Sigmoid colon (tissue), 4 donors: ENCODE results near the gene FUS.

Source experiments
- POLR2AphosphoS5 ChIP-seq, 4 donors: sonication (generic); formaldehyde crosslinking; IDR thresholded peaks; one replicate each; pipeline ENCODE4 v1.6.1; 2017; ENCODE audit warnings: antibody characterized with exemption in 4 of 4
- TF ChIP-seq, protein P1 (sequence below), 4 experiments: fragments of 450-650 bp in 3 of 4; fragments of 200-600 bp in 1 of 4; IDR thresholded peaks; one replicate each; pipeline ENCODE4 v1.5.1; 2016 to 2019; ENCODE audit warnings: antibody characterized with exemption in 4 of 4, mild to moderate bottlenecking in 3 of 4, moderate library complexity in 2 of 4

DNA sequence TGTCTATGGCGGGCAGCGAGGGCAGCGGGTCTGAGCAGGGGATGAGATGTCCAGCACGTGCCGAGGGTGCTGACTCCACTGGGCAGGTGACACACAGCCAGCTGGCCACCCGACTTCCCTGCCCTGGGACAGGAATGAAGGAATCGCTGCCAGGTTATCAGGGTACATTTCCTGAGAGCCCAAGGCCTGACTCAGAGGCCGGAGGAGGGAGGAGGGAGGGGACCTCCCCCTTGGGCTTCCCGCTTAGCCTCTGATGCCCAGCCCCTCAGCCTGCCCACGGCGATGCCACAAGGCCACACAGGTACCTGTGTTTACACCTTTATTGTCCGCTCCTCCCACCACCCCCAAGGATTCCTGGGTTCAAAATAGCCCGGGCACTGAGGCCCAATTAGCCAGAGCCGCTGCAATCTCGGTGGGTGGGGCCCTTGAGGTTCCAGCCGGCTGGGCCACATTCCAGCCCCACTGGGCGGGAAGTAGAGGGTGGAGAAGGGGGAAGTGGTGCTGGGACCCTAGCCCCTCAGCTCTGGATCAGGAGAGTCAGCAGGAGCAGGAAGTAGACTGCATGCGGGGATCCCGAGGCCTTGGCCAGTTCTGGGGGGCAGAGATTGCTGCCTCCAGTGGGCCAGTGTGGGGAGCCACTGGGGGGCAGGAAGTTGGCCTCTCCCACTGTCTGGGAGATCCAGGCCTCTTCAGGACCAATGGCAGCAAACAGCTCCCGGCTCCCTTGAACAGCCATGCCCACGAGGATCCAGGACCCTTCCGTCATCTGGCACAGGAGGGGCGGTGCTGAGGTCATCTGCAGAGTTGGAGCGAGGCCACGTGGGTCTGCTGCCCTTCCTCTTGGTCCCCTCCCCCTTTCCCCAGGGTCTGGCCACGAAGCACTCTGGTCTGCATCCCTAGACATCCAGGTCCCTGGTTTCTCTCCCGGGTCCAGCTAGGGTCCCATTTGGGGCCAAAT lies 41.0 kb upstream of the FUS start:
- TF ChIP-seq, protein P1, sequence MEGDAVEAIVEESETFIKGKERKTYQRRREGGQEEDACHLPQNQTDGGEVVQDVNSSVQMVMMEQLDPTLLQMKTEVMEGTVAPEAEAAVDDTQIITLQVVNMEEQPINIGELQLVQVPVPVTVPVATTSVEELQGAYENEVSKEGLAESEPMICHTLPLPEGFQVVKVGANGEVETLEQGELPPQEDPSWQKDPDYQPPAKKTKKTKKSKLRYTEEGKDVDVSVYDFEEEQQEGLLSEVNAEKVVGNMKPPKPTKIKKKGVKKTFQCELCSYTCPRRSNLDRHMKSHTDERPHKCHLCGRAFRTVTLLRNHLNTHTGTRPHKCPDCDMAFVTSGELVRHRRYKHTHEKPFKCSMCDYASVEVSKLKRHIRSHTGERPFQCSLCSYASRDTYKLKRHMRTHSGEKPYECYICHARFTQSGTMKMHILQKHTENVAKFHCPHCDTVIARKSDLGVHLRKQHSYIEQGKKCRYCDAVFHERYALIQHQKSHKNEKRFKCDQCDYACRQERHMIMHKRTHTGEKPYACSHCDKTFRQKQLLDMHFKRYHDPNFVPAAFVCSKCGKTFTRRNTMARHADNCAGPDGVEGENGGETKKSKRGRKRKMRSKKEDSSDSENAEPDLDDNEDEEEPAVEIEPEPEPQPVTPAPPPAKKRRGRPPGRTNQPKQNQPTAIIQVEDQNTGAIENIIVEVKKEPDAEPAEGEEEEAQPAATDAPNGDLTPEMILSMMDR (IDR thresholded peaks at IDR 0.05) = no peak
- peak in 1 of 4 donors; percentile 28 for TF ChIP-seq POLR2AphosphoS5 (IDR thresholded peaks at IDR 0.05)
